Muscle layer of duodenum (tissue), 2 donors: ENCODE data around the gene TBL1X.

Source experiments
- H3K27ac ChIP-seq: one replicate; pipeline ENCODE4 v1.7.0; 2013; ENCODE audit warnings: mild to moderate bottlenecking, low read length
- H3K27me3 ChIP-seq: one replicate; pipeline ENCODE4 v1.7.0; 2013; ENCODE audit warnings: low read depth, mild to moderate bottlenecking, control low read depth, low read length
- H3K36me3 ChIP-seq, 2 donors: one replicate each; pipeline ENCODE4 v1.7.0; 2013; ENCODE audit warnings: low read length in 2 of 2, control low read depth in 1 of 2, mild to moderate bottlenecking in 1 of 2; ENCODE audit not compliant: insufficient read depth in 2 of 2, control insufficient read depth in 1 of 2
- H3K4me1 ChIP-seq, 2 donors: one replicate each; pipeline ENCODE4 v1.7.0; 2013; ENCODE audit warnings: low read length in 2 of 2, mild to moderate bottlenecking in 2 of 2, control low read depth in 1 of 2, moderate library complexity in 1 of 2; ENCODE audit not compliant: insufficient read depth in 2 of 2, control insufficient read depth in 1 of 2
- H3K4me3 ChIP-seq, 2 donors: one replicate each; pipeline ENCODE4 v1.7.0; 2013; ENCODE audit warnings: low read length in 2 of 2, low read depth in 1 of 2, mild to moderate bottlenecking in 1 of 2
- H3K9me3 ChIP-seq, 2 donors: one replicate each; pipeline ENCODE4 v1.7.0; 2013; ENCODE audit warnings: low read length in 2 of 2, control low read depth in 1 of 2, mild to moderate bottlenecking in 1 of 2; ENCODE audit not compliant: control insufficient read depth in 1 of 2
- donor health status: healthy.

TBL1X gene

DNA sequence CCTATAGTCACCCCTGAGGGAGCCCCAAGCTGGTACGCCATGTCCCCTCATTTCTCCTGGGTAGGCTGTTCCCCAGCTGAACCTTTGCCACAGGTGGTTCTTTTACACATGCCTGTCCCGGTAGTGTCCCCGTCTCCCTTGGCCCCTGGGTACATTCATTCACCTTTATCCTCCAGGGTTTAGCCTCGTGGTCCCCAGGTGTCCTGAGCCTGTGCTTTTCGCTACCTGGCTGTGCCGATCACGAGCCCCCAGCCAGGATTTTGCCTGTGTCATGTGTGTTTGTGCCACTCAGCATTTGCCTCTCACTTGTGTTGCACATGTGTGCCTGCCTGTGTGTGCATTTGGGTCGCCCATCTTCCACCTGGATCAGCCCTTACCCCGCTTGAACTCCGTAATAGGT, 243.2 kb downstream of the TBL1X start:
- peaks cover 10 to 21% of the 10 kb centered on the region in 2 donors for H3K36me3 ChIP-seq
- no peaks in the 10 kb centered on the region for H3K4me1 ChIP-seq
- H3K9me3 ChIP-seq, result no peaks in the 10 kb centered on the region
- H3K4me3 ChIP-seq, result no peak overlapping the region
- H3K27ac ChIP-seq, result no peak overlapping the region
- no peaks in the 10 kb centered on the region for H3K27me3 ChIP-seq

DNA sequence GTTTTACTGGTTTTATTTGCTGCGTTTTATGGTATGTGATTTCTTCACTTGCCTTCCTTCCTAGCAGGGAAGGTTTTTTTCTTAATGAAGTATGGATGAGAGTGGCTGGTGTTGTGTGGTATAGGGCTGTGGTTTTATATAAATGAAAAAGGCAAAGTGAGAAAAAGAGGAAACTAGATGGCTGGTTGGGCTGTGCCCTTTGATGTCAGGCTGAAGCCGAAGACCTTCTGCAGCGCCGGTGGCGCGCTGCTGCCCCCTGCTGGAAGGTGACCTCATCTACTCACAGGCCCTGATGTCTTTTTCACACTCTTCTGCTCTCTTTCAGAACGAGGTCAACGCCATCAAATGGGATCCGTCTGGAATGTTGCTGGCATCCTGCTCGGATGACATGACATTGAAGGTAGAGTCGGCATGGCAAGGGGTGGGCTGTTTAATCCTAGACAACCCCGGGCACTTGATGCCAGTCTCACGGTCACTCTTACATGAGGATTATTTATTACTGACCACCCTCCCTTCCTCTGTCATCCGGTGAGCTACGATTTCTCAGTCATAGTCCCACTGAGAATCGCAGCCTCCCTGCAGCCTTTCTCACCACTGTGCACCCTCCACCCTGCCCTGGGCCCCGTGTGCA, 244.2 kb downstream of the TBL1X start:
- H3K36me3 ChIP-seq, result peaks cover 10 to 21% of the 10 kb centered on the region in 2 donors
- no peaks in the 10 kb centered on the region for H3K27me3 ChIP-seq
- H3K4me1 ChIP-seq, result no peaks in the 10 kb centered on the region

DNA sequence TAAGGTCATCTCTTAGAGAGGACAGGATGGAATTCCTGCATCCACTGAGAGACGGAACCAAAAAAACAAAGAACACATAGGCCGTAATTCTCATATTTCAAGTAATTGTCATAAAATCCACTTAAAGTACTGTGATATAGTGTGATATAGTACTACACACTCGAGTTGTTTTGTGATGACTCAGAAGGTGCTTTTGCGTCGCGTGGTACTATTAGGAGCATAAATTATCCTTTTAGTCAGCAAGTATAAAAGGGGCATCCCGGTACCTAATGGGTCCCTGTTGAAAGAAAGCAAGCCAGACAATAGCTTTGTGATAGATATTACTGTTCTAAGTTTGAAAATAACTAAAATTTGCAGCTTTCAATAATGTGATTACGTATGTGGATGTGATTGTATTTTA, 245.5 kb downstream of the TBL1X start:
- Histone ChIP-seq H3K9me3 (no peaks in the 10 kb centered on the region), H3K27ac (no peak overlapping the region), H3K4me1 (no peaks in the 10 kb centered on the region), H3K27me3 (no peaks in the 10 kb centered on the region), H3K36me3 (peaks cover 17 to 18% of the 10 kb centered on the region in 2 donors), H3K4me3 (no peak overlapping the region)

More for the DNA sequence above, 244.2 kb downstream of the TBL1X start:
- no peak overlapping the region for H3K4me3 ChIP-seq
- H3K27ac ChIP-seq, result no peak overlapping the region
- H3K9me3 ChIP-seq, result no peaks in the 10 kb centered on the region

DNA sequence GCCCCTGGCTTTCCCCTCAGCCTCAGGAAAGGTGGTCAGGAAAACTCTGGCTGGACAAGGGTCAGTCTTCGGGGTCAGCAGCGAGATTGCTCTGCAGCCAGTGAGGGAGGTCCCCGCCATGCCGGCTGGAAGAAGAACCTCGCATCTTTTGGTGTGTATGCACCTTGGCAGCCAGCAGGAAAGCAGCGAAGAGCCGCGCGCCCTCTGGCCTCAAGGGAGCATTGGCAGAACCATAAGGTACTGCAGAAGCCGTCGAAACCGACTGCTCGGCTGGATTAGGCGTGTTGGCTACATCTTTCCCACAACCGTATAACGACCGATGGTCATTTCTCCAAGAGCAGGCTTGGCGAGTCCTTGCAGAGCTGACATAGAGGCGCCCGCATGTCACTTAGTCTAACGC, 252.5 kb downstream of the TBL1X start:
- Histone ChIP-seq H3K27ac (no peak overlapping the region), H3K27me3 (no peaks in the 10 kb centered on the region), H3K36me3 (peaks cover 23 to 43% of the 10 kb centered on the region in 2 donors), H3K4me3 (no peak overlapping the region), H3K9me3 (peaks cover 0 to 2% of the 10 kb centered on the region in 2 donors), H3K4me1 (no peaks in the 10 kb centered on the region)

DNA sequence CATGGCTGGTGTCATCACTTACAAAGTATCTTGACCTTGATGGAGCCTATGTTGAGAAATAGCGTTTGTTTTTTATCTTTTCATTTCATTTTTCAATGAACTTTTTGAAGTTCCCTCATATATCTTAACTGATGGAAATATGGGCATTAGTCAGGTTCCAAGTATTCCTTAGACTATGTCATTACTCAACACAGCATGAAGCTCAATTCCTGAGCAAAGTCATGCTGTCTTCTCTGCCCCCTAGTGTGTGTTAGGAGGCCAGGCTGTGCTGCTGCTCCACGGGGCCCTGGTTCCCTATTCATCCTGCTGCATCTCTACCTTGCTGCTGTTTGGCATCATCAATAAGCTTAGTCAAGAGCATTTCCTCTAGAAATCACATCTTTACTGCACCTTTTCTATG, 259.9 kb downstream of the TBL1X start:
- H3K4me3 ChIP-seq, result no peak overlapping the region
- no peaks in the 10 kb centered on the region for H3K27me3 ChIP-seq
- peaks cover 3 to 28% of the 10 kb centered on the region in 2 donors for H3K9me3 ChIP-seq
- no peak overlapping the region for H3K27ac ChIP-seq
- no peaks in the 10 kb centered on the region for H3K4me1 ChIP-seq
- peaks cover 0 to 9% of the 10 kb centered on the region in 2 donors for H3K36me3 ChIP-seq

DNA sequence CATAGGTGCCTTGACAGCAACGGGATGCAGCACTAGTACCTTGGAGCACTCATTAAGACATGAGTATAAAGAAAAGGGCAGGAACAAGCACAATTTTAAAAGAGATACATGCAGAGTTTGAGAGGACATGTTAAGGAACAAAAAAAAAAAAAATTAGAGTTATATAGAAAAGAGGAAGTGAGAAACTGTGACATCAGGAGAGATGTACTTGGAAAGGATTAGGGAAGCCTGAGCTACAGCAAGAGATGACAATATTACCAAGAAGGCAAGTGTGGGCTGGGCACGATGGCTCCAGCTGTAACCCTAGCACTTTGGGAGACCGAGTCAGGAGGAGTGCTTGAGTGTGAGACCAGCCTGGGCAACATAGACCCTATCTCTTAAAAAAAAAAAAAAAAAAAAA, 263.4 kb downstream of the TBL1X start:
- H3K27ac ChIP-seq, result no peak overlapping the region
- H3K4me3 ChIP-seq, result no peak overlapping the region
- H3K36me3 ChIP-seq, result no peaks in the 10 kb centered on the region
- H3K27me3 ChIP-seq, result no peaks in the 10 kb centered on the region
- H3K9me3 ChIP-seq, result peaks cover 3 to 17% of the 10 kb centered on the region in 2 donors
- H3K4me1 ChIP-seq, result no peaks in the 10 kb centered on the region

DNA sequence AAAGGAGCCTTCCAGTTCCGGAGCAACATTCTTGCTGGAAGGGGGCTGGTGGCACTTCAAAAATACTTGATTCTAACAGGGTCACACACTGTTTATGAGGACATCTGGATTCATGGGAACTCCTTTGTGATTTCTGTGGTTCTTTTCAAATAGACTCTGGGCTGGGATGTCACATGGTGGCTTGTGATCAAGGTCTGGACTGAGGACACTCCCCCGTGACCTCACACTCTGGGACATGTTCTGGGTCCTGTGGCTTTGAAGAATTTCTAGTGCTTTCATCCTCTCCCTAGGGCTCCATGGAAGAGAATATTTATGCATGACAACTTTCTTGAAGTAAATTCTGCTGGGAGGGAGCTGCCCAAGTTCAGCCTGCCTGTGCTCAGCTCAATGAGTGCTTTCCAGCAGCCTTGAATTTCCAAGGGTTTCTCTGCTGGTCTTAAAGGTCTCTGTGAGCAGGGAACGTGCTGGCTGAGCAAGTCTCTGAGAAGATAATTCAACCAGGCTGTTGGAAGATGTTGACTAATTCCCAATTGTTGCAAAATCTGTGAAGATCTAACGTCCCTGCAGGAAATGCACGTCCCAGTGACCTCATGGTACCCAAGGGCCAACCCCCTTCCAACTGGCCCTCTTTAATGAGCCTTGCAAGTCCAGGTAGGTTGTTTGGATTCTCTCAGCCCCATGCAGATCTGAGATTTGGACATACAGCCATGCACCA, 264.5 kb downstream of the TBL1X start:
- H3K27me3 ChIP-seq, result no peaks in the 10 kb centered on the region
- peaks cover 3 to 9% of the 10 kb centered on the region in 2 donors for H3K9me3 ChIP-seq
- no peak overlapping the region for H3K27ac ChIP-seq
- H3K4me1 ChIP-seq, result no peaks in the 10 kb centered on the region
- no peak overlapping the region for H3K4me3 ChIP-seq
- H3K36me3 ChIP-seq, result no peaks in the 10 kb centered on the region

DNA sequence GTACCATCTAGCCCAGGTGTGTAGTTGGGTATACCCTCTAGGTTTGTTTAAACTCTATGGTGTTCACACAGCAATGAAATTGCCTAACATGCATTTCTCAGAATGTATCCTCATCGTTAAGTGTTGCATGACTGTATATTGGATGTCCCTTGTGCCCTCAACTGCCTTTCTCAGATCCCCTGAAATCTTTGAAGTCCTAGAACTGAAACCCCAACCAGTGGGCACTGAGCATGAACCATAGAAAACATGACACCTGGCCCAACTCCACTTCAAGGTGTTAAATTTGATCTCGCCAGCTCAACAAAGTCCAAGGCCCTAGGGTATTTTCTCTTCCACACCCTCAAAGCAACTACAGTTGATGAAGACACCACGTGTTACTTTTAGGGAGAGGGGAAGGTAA, 265.2 kb downstream of the TBL1X start:
- H3K9me3 ChIP-seq, result peaks cover 3 to 9% of the 10 kb centered on the region in 2 donors

DNA sequence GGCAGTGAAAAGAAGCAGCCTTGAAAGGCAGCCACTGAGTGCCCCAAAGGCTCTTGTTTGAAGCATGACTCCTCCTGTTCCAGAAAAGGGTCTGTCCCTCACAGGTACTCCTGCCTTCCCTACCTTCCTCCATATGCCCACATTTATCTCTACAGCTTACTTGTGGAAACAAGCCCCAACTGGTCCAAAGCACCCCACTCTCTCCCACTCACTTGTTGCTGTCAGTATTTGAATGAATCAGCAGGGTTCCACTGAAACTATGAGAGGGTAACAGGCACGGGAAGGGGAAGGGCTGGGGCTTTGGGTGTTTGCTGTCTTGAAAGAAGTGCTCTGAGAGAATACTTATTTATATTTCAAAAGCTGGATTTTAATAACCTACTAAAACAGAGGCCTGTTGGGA, 265.9 kb downstream of the TBL1X start:
- Histone ChIP-seq H3K9me3 (peaks cover 3 to 9% of the 10 kb centered on the region in 2 donors), H3K36me3 (no peaks in the 10 kb centered on the region), H3K27me3 (no peaks in the 10 kb centered on the region), H3K27ac (no peak overlapping the region), H3K4me1 (no peaks in the 10 kb centered on the region), H3K4me3 (no peak overlapping the region)

More for the DNA sequence above, 265.2 kb downstream of the TBL1X start:
- H3K36me3 ChIP-seq, result no peaks in the 10 kb centered on the region
- H3K27ac ChIP-seq, result no peak overlapping the region
- no peaks in the 10 kb centered on the region for H3K4me1 ChIP-seq
- H3K27me3 ChIP-seq, result no peaks in the 10 kb centered on the region
- H3K4me3 ChIP-seq, result no peak overlapping the region

DNA sequence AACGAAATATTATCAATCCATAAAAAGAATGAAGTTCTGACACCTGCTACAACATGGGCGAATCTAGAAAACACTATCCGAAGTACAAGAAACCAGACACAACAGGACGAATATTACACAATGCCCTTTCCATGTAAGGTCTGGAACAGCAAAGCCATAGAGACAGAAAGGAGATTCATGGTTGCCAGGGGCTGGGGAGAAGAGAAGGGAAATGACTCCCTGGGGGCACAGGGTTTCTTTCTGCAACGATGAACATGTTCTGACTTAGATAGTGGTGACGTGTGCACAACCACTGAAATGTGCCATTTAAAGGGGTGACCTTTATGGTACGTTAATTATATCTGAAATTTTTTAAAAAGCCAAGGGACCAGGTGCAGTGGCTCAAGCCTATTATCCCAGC, 272.5 kb downstream of the TBL1X start:
- Histone ChIP-seq H3K27me3 (no peaks in the 10 kb centered on the region), H3K4me3 (no peak overlapping the region), H3K27ac (no peak overlapping the region), H3K36me3 (no peaks in the 10 kb centered on the region), H3K9me3 (no peaks in the 10 kb centered on the region), H3K4me1 (no peaks in the 10 kb centered on the region)

DNA sequence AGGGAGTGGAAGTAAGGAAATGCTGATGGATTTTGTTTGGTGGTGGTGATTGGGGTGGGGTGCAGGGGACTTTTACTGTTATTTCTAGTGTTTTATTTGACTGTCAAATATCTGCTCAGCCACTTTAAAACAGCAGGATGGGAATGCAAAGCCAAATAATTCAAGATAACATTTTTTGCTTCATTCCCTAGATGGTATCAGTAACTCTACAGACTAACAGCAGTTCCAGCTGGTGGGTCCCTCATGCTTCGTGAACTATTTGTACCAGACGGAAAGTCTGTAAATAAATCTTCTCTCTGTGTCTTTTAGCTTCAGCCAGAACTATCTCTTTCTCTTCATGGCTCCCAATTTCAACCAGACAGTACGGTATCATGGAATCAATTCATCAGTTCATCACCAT, 273.3 kb downstream of the TBL1X start:
- no peaks in the 10 kb centered on the region for H3K9me3 ChIP-seq
- no peaks in the 10 kb centered on the region for H3K36me3 ChIP-seq
- no peaks in the 10 kb centered on the region for H3K4me1 ChIP-seq
- no peaks in the 10 kb centered on the region for H3K27me3 ChIP-seq
- H3K27ac ChIP-seq, result no peak overlapping the region
- no peak overlapping the region for H3K4me3 ChIP-seq

DNA sequence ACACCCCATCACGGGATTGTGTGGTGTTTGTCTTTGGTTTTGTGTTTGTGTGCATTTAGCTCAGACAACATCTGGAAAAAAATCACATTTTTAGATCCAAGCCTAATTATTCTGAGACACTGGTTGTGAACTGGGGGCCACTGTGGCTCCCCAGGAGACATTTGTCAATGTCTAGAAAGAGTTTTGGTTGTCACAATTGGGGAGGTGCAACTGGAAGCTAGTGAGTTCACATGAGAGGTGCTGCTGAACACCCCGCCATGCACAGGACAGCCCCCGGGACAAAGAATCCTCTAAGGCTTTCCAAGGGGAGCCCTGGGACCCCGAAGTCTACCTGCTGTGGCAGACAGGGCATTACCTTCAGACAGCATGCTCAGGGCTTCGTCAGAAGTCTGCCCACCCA, 274.3 kb downstream of the TBL1X start:
- no peaks in the 10 kb centered on the region for H3K4me1 ChIP-seq
- H3K4me3 ChIP-seq, result no peak overlapping the region
- no peaks in the 10 kb centered on the region for H3K27me3 ChIP-seq
- H3K36me3 ChIP-seq, result no peaks in the 10 kb centered on the region
- H3K9me3 ChIP-seq, result no peaks in the 10 kb centered on the region
- H3K27ac ChIP-seq, result no peak overlapping the region
